T-cell (primary cell): ENCODE measurements around the gene RACGAP1. TPM values are rescaled to one million over a fixed set of nuclear protein-coding genes. Genes with fewer than 3 reads are reported as not detected.

Experiments
- ATAC-seq, 4 experiments: fragments of 200-7000 bp in 3 of 4; fragments of 150-1000 bp in 1 of 4; cut with Tn5 transposase; replicated peaks in 1 of 4; 1 replicate in 3 of 4; 2 replicates in 1 of 4; pipeline ENCODE4 v1.10.0; 2021; ENCODE audit warnings: moderate library complexity in 3 of 4, mild to moderate bottlenecking in 2 of 4, moderate number of reproducible peaks in 1 of 4
- CTCF ChIA-PET, 2 donors: fragments of 300-600 bp; sonication (Branson Sonifier 250); formaldehyde crosslinking; loops; one replicate each; lab custom pipeline; 2022; ENCODE audit warnings: antibody characterized with exemption in 2 of 2; lab: Charles Lee
- POLR2A ChIA-PET, 2 donors: fragments of 300-600 bp; sonication (Branson Sonifier 250); formaldehyde crosslinking; loops; one replicate each; lab custom pipeline; 2022; ENCODE audit warnings: antibody characterized with exemption in 2 of 2; lab: Charles Lee
- DNase-seq, 35 experiments: peaks; one replicate each; pipeline versions ENCODE4 v3.0.0 to v3.0.0-alpha.2; 2013 to 2023
- H3K27ac ChIP-seq: one replicate; pipeline ENCODE4 v1.5.1; 2013; ENCODE audit warnings: low read length
- H3K27me3 ChIP-seq, 2 experiments: replicated peaks in 1 of 2; 1 replicate in 1 of 2; 2 replicates in 1 of 2; pipeline versions ENCODE4 v1.6.1 to v1.7.0; 2013; ENCODE audit warnings: low read length in 1 of 2, mixed read lengths in 1 of 2; ENCODE audit not compliant: control insufficient read depth in 2 of 2, insufficient read depth in 2 of 2; ENCODE audit errors: extremely low read depth in 1 of 2
- H3K36me3 ChIP-seq, 2 donors: 1 replicate in 1 of 2; 2 replicates in 1 of 2; pipeline versions ENCODE4 v1.6.1 to v1.7.0; 2013; ENCODE audit warnings: low read length in 1 of 2; ENCODE audit not compliant: control insufficient read depth in 2 of 2, insufficient read depth in 1 of 2; ENCODE audit errors: extremely low read depth in 1 of 2
- H3K4me1 ChIP-seq, 2 experiments: 1 replicate in 1 of 2; 2 replicates in 1 of 2; pipeline versions ENCODE4 v1.6.1 to v1.7.0; 2013; ENCODE audit warnings: low read length in 2 of 2, mixed read lengths in 1 of 2; ENCODE audit not compliant: insufficient read depth in 2 of 2, control insufficient read depth in 1 of 2; ENCODE audit errors: extremely low read depth in 1 of 2
- H3K4me3 ChIP-seq, 2 donors: 1 replicate in 1 of 2; 2 replicates in 1 of 2; pipeline versions ENCODE4 v1.5.1 to v1.7.0; 2013; ENCODE audit warnings: mild to moderate bottlenecking in 2 of 2, low read length in 1 of 2, moderate library complexity in 1 of 2; ENCODE audit not compliant: control insufficient read depth in 1 of 2; ENCODE audit errors: extremely low read depth in 1 of 2
- H3K9me3 ChIP-seq: 2 replicates; pipeline ENCODE4 v1.7.0; 2013
- H3K27ac Mint-ChIP-seq, 2 donors: one replicate each; pipeline ENCODE4 v1.8.0; 2020 to 2021; ENCODE audit warnings: mild to moderate bottlenecking in 2 of 2, mixed read lengths in 2 of 2
- H3K27me3 Mint-ChIP-seq, 2 donors: one replicate each; pipeline ENCODE4 v1.8.0; 2021 to 2022; ENCODE audit warnings: mixed read lengths in 2 of 2
- H3K36me3 Mint-ChIP-seq: one replicate; pipeline ENCODE4 v1.8.0; 2021; ENCODE audit warnings: mixed read lengths
- H3K4me1 Mint-ChIP-seq, 3 donors: one replicate each; pipeline ENCODE4 v1.8.0; 2020 to 2022; ENCODE audit warnings: mixed read lengths in 3 of 3, mild to moderate bottlenecking in 1 of 3
- H3K4me3 Mint-ChIP-seq, 3 donors: one replicate each; pipeline ENCODE4 v1.8.0; 2020 to 2022; ENCODE audit warnings: mild to moderate bottlenecking in 3 of 3, mixed read lengths in 3 of 3, moderate library complexity in 3 of 3
- H3K9me3 Mint-ChIP-seq, 3 donors: one replicate each; pipeline ENCODE4 v1.8.0; 2020 to 2022; ENCODE audit warnings: mixed read lengths in 3 of 3
- WGBS: methylation state at CpG from one replicate; pipeline ENCODE4 v1.1.5; 2013; ENCODE audit warnings: missing lambda C conversion rate; ENCODE audit not compliant: insufficient coverage; 5-methylcytosine and 5-hydroxymethylcytosine counted together
- total RNA-seq, 35 experiments: library from RNA in 6 of 35; stranded (reverse) in 6 of 35; fragments of 120-200 nt in 1 of 35; gene quantifications; one replicate each; pipeline versions ENCODE4 v1.2.1 to v1.2.4 and lab custom pipeline; 2013 to 2026

Gene RACGAP1
- total RNA-seq, 5 donors from 2014 or later (not counting 1 experiment from before 2014, with no cell fraction given), result 5.5 to 14.8 (median 13.9) TPM

DNA sequence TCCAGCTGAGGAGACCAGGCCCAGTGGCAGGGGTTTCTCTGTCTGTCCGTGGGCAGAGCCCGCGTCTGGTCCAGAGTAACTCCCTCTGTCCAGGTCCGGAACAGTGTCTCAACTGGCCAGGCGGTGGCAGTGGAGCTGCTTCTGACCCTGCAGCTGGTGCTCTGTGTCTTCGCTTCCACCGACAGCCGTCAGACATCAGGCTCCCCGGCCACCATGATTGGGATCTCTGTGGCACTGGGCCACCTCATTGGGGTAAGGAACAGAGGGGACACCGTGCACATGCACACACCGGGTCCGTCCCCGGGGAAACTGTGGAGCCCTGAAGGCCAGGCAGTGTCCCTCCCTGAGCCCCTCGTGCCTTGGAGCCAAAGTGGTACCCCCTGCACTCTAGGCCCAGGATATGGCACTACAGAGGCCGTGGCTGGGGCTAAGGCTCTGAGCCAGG is 51.0 kb downstream of the RACGAP1 start:
- CTCF ChIA-PET, result no interaction called here
- Histone ChIP-seq H3K4me1 (no peaks in the 10 kb centered on the region), H3K27me3 (peaks cover 0 to 32% of the 10 kb centered on the region in 2 experiments), H3K36me3 (no peaks in the 10 kb centered on the region), H3K9me3 (no peaks in the 10 kb centered on the region), H3K4me3 (no peak overlapping the region), H3K27ac (no peak overlapping the region)
- Mint-ChIP-seq H3K4me1 (no peaks in the 10 kb centered on the region), H3K4me3 (no peak overlapping the region), H3K36me3 (no peaks in the 10 kb centered on the region), H3K27ac (no peak overlapping the region), H3K27me3 (no peaks in the 10 kb centered on the region), H3K9me3 (no peaks in the 10 kb centered on the region)
- POLR2A ChIA-PET, result no interaction called here
- peak in 1 of 4 experiments; percentile 13 for ATAC-seq
- no peak for DNase-seq
- WGBS, result 94% methylated on average over 15 of the region's 15 CpGs

DNA sequence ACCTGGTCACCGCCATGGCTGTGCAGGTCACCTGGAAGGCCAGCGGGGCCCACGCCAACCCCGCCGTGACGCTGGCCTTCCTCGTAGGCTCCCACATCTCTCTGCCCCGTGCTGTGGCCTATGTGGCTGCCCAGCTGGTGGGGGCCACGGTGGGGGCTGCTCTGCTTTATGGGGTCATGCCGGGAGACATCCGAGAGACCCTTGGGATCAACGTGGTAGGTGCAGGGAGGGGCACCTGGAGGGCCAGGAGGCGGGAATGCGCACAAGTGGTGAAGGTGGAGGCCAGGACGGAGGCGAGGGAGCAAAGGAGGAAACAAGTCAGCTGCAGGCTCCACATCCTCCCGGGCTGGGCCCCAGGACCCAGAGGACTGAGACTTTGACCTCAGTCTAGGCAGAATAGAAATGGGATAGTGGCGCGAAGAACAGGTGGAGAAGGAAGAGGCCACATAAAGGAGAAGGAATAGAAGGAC is 51.9 kb downstream of the RACGAP1 start:
- DNase-seq (no peak), ATAC-seq (no peak)
- ChIA-PET CTCF (no interaction called here), POLR2A (no interaction called here)
- H3K9me3 Mint-ChIP-seq, result no peaks in the 10 kb centered on the region
- H3K27ac Mint-ChIP-seq, result no peak overlapping the region
- no peaks in the 10 kb centered on the region for H3K4me1 Mint-ChIP-seq
- no peak overlapping the region for H3K4me3 ChIP-seq
- no peaks in the 10 kb centered on the region for H3K4me1 ChIP-seq
- H3K36me3 ChIP-seq, result no peaks in the 10 kb centered on the region
- H3K9me3 ChIP-seq, result no peaks in the 10 kb centered on the region
- H3K36me3 Mint-ChIP-seq, result no peaks in the 10 kb centered on the region
- peaks cover 0 to 3% of the 10 kb centered on the region in 2 donors for H3K27me3 Mint-ChIP-seq
- 85% methylated on average over 17 of the region's 19 CpGs for WGBS
- H3K27ac ChIP-seq, result no peak overlapping the region
- no peak overlapping the region for H3K4me3 Mint-ChIP-seq
- H3K27me3 ChIP-seq, result peaks cover 0 to 41% of the 10 kb centered on the region in 2 experiments

DNA sequence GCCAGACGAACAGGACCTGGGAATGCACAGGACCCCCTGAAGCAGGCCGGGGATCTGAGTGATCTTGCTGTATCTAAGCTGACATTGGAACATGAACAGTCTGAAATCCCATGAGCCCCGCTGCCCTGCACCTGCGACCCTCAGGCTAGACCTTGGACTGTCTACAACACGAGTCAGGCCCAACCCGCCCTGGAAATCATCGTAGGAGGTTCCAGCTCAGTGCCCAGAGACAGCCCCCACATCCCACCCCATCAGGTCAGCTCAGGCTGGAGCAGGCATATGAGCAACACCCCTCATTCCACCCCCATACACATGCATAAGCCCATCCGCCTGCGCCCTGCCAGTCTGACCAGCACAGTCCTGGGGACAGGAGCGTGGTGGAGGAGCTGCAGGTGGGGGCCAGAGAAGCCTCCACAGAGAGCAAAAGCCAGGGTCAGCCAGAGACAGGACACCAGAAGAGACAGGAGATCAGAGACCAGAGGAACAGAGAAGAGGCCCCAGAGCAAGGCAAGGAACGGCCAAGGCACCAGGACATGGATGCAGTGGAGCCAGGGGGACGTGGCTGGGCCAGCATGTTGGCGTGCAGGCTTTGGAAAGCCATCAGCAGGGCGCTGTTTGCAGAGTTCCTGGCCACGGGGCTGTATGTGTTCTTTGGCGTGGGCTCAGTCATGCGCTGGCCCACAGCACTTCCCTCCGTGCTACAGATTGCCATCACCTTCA is 52.5 kb downstream of the RACGAP1 start, which contains the start of gene AQP6:
Gene AQP6, plus strand, starts transcription at position 307 of the 720 bp plus-strand sequence. Its CDS starts 227 bp downstream, at position 534.
- Histone ChIP-seq H3K4me3 (no peak within 1 kb of the TSS), H3K27ac (no peak within 1 kb of the TSS), H3K4me1 (peaks cover 0 to 3% of the 10 kb centered on the region in 2 experiments), H3K9me3 (no peaks in the 10 kb centered on the region), H3K27me3 (peaks cover 0 to 47% of the 10 kb centered on the region in 2 experiments), H3K36me3 (no peaks in the 10 kb centered on the region)
- H3K9me3 Mint-ChIP-seq, result no peaks in the 10 kb centered on the region
- 80% methylated on average over 14 of the region's 18 CpGs for WGBS
- ChIA-PET POLR2A (no interaction called here), CTCF (no interaction called here)
- H3K36me3 Mint-ChIP-seq, result no peaks in the 10 kb centered on the region
- peaks cover 0 to 1% (median 0%) of the 10 kb centered on the region in 3 donors for H3K4me1 Mint-ChIP-seq
- DNase-seq (no peak), ATAC-seq (no peak)
- H3K27ac Mint-ChIP-seq, result no peak within 1 kb of the TSS
- peaks cover 0 to 3% of the 10 kb centered on the region in 2 donors for H3K27me3 Mint-ChIP-seq
- H3K4me3 Mint-ChIP-seq, result no peak within 1 kb of the TSS

DNA sequence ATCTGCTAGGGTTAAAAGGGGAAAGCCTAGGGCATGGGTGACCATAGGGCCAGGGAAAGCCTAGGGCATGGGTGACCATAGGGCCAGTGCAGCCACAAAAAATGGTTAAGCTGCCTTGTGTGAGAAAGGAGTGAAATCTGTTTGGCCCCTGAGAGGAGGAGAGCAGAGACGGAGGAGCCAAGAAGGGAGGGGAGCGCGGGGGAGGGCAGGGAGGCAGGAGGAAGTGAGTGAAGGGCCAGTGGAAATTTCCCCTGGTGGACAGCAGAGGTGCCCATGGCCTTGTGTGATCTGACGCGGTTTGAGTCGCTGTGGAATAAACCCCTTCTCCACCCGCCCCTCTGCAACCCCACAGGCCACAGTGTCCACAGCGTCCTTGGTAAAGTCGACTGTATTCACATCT is 53.2 kb downstream of the RACGAP1 start:
- DNase-seq (no peak), ATAC-seq (no peak)
- peaks cover 0 to 53% of the 10 kb centered on the region in 2 experiments for H3K27me3 ChIP-seq
- CTCF ChIA-PET, result no interaction called here
- H3K9me3 ChIP-seq, result no peaks in the 10 kb centered on the region
- H3K36me3 Mint-ChIP-seq, result no peaks in the 10 kb centered on the region
- no peak overlapping the region for H3K4me3 ChIP-seq
- POLR2A ChIA-PET, result no interaction called here
- no peak overlapping the region for H3K4me3 Mint-ChIP-seq
- no peak overlapping the region for H3K27ac ChIP-seq
- no peak overlapping the region for H3K27ac Mint-ChIP-seq
- no peaks in the 10 kb centered on the region for H3K9me3 Mint-ChIP-seq
- WGBS, result 50% methylated on average over 1 of the region's 9 CpGs
- peaks cover 2% of the 10 kb centered on the region in 3 donors for H3K4me1 Mint-ChIP-seq
- H3K36me3 ChIP-seq, result no peaks in the 10 kb centered on the region
- peaks cover 0 to 3% of the 10 kb centered on the region in 2 donors for H3K27me3 Mint-ChIP-seq
- peaks cover 0 to 10% of the 10 kb centered on the region in 2 experiments for H3K4me1 ChIP-seq

DNA sequence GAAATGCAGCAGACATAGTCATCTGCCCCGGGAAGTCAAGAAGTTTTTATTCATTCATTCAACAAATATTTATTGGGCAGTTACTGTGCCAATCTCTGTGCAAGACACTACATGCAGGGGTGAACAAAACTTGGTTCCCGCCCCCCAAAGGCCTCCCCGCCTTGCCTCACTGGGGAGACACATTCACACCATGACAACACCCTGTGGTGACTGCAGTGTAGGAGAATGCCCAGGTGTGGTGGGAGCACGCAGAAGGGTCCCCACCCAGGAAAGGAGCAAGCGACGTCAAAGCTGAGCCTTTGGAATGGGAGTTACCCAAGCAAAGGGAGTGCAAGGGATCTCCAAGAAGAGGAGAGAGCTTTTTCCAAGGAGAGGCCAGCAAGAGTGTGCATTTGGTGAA is 54.2 kb downstream of the RACGAP1 start:
- DNase-seq (no peak), ATAC-seq (no peak)
- Histone ChIP-seq H3K36me3 (no peaks in the 10 kb centered on the region), H3K27ac (no peak overlapping the region), H3K27me3 (peaks cover 0 to 62% of the 10 kb centered on the region in 2 experiments), H3K9me3 (no peaks in the 10 kb centered on the region), H3K4me1 (peaks cover 0 to 16% of the 10 kb centered on the region in 2 experiments), H3K4me3 (no peak overlapping the region)
- Mint-ChIP-seq H3K4me3 (no peak overlapping the region), H3K4me1 (peaks cover 4 to 6% (median 4%) of the 10 kb centered on the region in 3 donors), H3K27me3 (peaks cover 0 to 12% of the 10 kb centered on the region in 2 donors), H3K27ac (no peak overlapping the region), H3K9me3 (no peaks in the 10 kb centered on the region), H3K36me3 (no peaks in the 10 kb centered on the region)
- 86% methylated on average over 3 of the region's 6 CpGs for WGBS
- POLR2A ChIA-PET, result interaction anchor here in 1 of 2 donors (0.6 kb wide), 1 partner anchor 9 kb away, joined by 5 read pairs; no protein-coding TSS in a partner anchor
- CTCF ChIA-PET, result no interaction called here

DNA sequence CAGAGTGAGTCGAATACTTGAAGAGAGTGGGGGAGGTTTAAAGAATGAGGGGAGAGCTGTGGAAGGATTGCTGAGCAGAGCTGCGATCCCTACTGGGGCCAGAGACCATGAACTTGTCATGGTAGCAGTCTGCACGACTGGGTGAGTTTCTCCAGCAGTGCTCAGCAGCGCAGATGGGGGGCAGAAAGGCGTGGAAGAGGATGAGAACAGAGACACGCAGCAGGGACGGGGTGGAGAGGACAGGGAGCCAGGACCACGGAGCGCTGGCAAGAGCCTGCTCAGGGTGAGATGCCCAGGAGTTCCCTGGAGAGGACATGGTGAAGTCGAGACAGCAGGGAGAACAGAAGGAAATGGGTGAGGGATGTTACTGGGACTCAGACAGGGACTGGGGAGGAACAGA is 54.6 kb downstream of the RACGAP1 start:
- DNase-seq (no peak), ATAC-seq (no peak)
- peaks cover under 1 to 13% of the 10 kb centered on the region in 2 donors for H3K27me3 Mint-ChIP-seq
- ChIA-PET POLR2A (interaction anchor here in 1 of 2 donors (0.6 kb wide), 1 partner anchor 9 kb away, joined by 5 read pairs; no protein-coding TSS in a partner anchor), CTCF (interaction anchor here in 1 of 2 donors (0.7 kb wide), 1 partner anchor 442 kb away, joined by 5 read pairs; no protein-coding TSS in a partner anchor)
- Histone ChIP-seq H3K27me3 (peaks cover 0 to 67% of the 10 kb centered on the region in 2 experiments), H3K4me3 (no peak overlapping the region), H3K36me3 (no peaks in the 10 kb centered on the region), H3K9me3 (no peaks in the 10 kb centered on the region), H3K4me1 (peaks cover 0 to 16% of the 10 kb centered on the region in 2 experiments), H3K27ac (no peak overlapping the region)
- no peaks in the 10 kb centered on the region for H3K36me3 Mint-ChIP-seq
- H3K27ac Mint-ChIP-seq, result no peak overlapping the region
- H3K9me3 Mint-ChIP-seq, result no peaks in the 10 kb centered on the region
- H3K4me3 Mint-ChIP-seq, result no peak overlapping the region
- peaks cover 4 to 6% (median 4%) of the 10 kb centered on the region in 3 donors for H3K4me1 Mint-ChIP-seq
- WGBS, result 69% methylated on average over 10 of the region's 10 CpGs
